K562 (cell line): ENCODE data around the gene TRMT2A. TPM values are rescaled to one million over a fixed set of nuclear protein-coding genes. Genes with fewer than 3 reads are reported as not detected.

Experiments
- BHLHE40 ChIP-seq: IDR thresholded peaks from 2 replicates; pipeline ENCODE4 v1.6.1; 2011; ENCODE audit warnings: low read length, improper control_type of control experiment
- CHD1 ChIP-seq: fragments of 200-600 bp; sonication (generic); IDR thresholded peaks from one replicate; pipeline ENCODE4 v1.6.1; 2012; ENCODE audit warnings: mild to moderate bottlenecking, moderate library complexity, low read length, inconsistent platforms
- EWSR1 ChIP-seq: fragments of 450-650 bp; IDR thresholded peaks from 2 replicates; pipeline ENCODE4 v1.6.1; 2018; ENCODE audit warnings: borderline replicate concordance, mild to moderate bottlenecking, low read depth, moderate library complexity; ENCODE audit not compliant: partially characterized antibody
- MEF2D ChIP-seq: conservative IDR thresholded peaks from 2 replicates; pipeline ENCODE4 v1.6.1; 2016; ENCODE audit warnings: low read depth, missing genetic modification characterization, missing compliant biosample characterization
- NFE2L1 ChIP-seq: fragments of 450-650 bp; IDR thresholded peaks from 2 replicates; pipeline ENCODE4 v1.6.1; 2016; ENCODE audit warnings: missing genetic modification characterization, low read depth, mild to moderate bottlenecking, missing compliant biosample characterization, moderate library complexity, borderline replicate concordance
- RHOXF2B ChIP-seq: fragments of 250-450 bp; sonication (Bioruptor Pico); conservative IDR thresholded peaks from 2 replicates; pipeline ENCODE4 v1.5.1; 2021
- TAF15 ChIP-seq: fragments of 200-400 bp; formaldehyde crosslinking; IDR thresholded peaks from 2 replicates; pipeline ENCODE4 v1.6.1; 2017; ENCODE audit warnings: mild to moderate bottlenecking, low read depth, low read length, moderate library complexity
- WHSC1 ChIP-seq: IDR thresholded peaks from one replicate; pipeline ENCODE4 v1.6.1; 2012; ENCODE audit warnings: low read length, control low read depth, inconsistent platforms
- ZBTB17 ChIP-seq: fragments of 450-650 bp; formaldehyde crosslinking; IDR thresholded peaks from 2 replicates; pipeline ENCODE4 v1.4.0; 2020; ENCODE audit warnings: mild to moderate bottlenecking
- ZNF384 ChIP-seq: IDR thresholded peaks from 2 replicates; pipeline ENCODE4 v1.6.1; 2012; ENCODE audit warnings: low read depth, low read length, improper control_type of control experiment
- ZNF766 ChIP-seq: fragments of 200-800 bp; sonication (Bioruptor generic); conservative IDR thresholded peaks from 2 replicates; pipeline ENCODE4 v1.6.1; 2016; ENCODE audit warnings: missing genetic modification characterization, missing compliant biosample characterization
- ZNF785 ChIP-seq: fragments of 250-450 bp; sonication (Bioruptor Pico); IDR thresholded peaks from 2 replicates; pipeline ENCODE4 v1.4.0; 2020; ENCODE audit warnings: mild to moderate bottlenecking
- ZNF830 ChIP-seq: fragments of 250-450 bp; sonication (Bioruptor Pico); IDR thresholded peaks from 2 replicates; pipeline ENCODE4 v1.5.0; 2021; ENCODE audit warnings: mild to moderate bottlenecking
- ZSCAN32 ChIP-seq: fragments of 450-650 bp; formaldehyde crosslinking; IDR thresholded peaks from 2 replicates; pipeline ENCODE4 v1.4.0; 2020; ENCODE audit warnings: mild to moderate bottlenecking, moderate library complexity
- polyA plus RNA-seq, 8 experiments: library from polyadenylated mRNA; depleted of rRNA in 4 of 8; stranded (reverse) in 5 of 8; unstranded in 3 of 8; fragments of >200 nt; fragmentation: Nextera tagmentation in 2 of 8; fragmentation: Illumina TruSeq in 1 of 8; extraction: Ambion mirVana in 2 of 8; extraction: Trizol in 1 of 8; gene quantifications; 2 replicates each; pipeline versions ENCODE4 v1.2.1 to v1.2.3, GENCODE V29; 2011 to 2014; ENCODE audit warnings: inconsistent platforms in 1 of 8, missing spikeins in 1 of 8
- total RNA-seq, 7 experiments: library from RNA; depleted of rRNA in 6 of 7; stranded (reverse); fragments of >200 nt in 6 of 7; fragmentation: Illumina TruSeq in 2 of 7; extraction: Trizol in 2 of 7; gene quantifications; 2 replicates each; pipeline versions ENCODE4 v1.2.1 to v1.2.3, GENCODE V29; 2011 to 2021; ENCODE audit warnings: low replicate concordance in 1 of 7
- TF ChIP-seq, protein P1 (sequence below): fragments of 200-400 bp; formaldehyde crosslinking; IDR thresholded peaks from 2 replicates; pipeline ENCODE4 v1.6.1; 2017; ENCODE audit warnings: mild to moderate bottlenecking, low read depth, low read length, moderate library complexity
- TF ChIP-seq, protein P2 (sequence below), 3 experiments: fragments of 200-800 bp in 1 of 3; fragments of 250-450 bp in 1 of 3; fragments of 450-650 bp in 1 of 3; sonication (Bioruptor Pico) in 1 of 3; sonication (Bioruptor generic) in 1 of 3; formaldehyde crosslinking in 1 of 3; IDR thresholded peaks; 2 replicates each; pipeline versions ENCODE4 v1.6.1 to v1.8.0; 2016 to 2022; ENCODE audit warnings: mild to moderate bottlenecking in 2 of 3, missing genetic modification characterization in 2 of 3, missing compliant biosample characterization in 1 of 3, moderate library complexity in 1 of 3
- TF ChIP-seq, protein P3 (sequence below): fragments of 250-450 bp; sonication (Bioruptor Pico); IDR thresholded peaks from 2 replicates; pipeline ENCODE4 v1.4.0; 2020; ENCODE audit warnings: mild to moderate bottlenecking, moderate library complexity
- TF ChIP-seq, protein P4 (sequence below): fragments of 450-650 bp; formaldehyde crosslinking; IDR thresholded peaks from 2 replicates; pipeline ENCODE4 v1.4.0; 2020; ENCODE audit warnings: mild to moderate bottlenecking, moderate library complexity

TRMT2A gene
- total and polyA plus RNA-seq, 9 of the 15 experiments (the other 6 are each of a cell fraction or from before 2014, with no cell fraction given) = 1.6 to 265 (median 140) TPM

DNA sequence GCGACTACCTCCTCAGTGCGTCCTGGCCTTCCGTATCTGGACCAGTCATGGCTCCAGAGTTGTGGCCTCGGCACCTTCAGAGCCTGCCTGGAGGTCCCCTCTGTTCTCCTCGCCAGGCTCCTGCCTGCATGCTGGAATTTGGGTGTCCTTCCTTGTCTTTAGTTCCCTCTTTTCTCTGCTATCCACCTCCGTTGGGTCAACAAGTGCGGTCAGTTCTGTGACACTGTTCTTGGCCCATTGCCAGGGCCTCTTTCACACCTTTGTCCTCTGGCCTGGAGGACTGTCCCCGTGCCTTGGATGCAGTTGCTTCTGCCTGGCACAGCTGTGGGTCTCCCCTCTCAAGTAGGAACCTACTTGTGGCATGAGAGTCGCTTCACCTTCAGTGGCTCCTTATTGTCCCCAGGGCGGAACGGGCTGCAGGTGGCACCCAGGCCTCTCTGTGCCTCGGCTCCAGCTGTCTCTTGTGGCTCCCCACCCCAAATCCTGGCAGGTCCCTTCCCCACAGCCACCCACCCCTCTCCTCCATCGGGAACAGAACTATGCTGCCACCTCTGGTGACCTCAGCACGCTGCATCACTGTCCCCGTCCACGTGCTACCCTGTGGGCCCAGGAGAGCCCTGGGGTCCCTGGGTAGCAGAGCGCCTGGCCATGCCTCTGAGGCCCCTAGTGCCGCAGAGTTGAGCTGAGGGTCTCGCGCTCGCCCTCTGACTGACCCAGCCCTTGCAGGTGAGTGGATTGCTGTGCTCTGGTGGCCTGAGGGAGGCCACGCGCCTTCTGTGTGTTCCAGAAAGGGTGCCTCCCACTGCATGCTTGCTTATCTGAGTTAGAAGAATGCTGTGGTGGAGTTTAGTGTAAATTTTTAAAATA is 32.2 kb downstream of the TRMT2A start (continued):
- TF ChIP-seq, protein P1, sequence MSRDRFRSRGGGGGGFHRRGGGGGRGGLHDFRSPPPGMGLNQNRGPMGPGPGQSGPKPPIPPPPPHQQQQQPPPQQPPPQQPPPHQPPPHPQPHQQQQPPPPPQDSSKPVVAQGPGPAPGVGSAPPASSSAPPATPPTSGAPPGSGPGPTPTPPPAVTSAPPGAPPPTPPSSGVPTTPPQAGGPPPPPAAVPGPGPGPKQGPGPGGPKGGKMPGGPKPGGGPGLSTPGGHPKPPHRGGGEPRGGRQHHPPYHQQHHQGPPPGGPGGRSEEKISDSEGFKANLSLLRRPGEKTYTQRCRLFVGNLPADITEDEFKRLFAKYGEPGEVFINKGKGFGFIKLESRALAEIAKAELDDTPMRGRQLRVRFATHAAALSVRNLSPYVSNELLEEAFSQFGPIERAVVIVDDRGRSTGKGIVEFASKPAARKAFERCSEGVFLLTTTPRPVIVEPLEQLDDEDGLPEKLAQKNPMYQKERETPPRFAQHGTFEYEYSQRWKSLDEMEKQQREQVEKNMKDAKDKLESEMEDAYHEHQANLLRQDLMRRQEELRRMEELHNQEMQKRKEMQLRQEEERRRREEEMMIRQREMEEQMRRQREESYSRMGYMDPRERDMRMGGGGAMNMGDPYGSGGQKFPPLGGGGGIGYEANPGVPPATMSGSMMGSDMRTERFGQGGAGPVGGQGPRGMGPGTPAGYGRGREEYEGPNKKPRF = no peak
- TF ChIP-seq ZNF384 (peak; percentile 38; the same call in 1 of the 2 replicates), ZNF766 (CRISPR knock-in tag) (no peak), WHSC1 (peak; percentile 94), RHOXF2B (CRISPR knock-in tag) (no peak), ZNF785 (CRISPR knock-in tag) (no peak), BHLHE40 (peak; percentile 96), ZNF830 (CRISPR knock-in tag) (0 out of 2 replicates have a peak, but pooled peaks have one; percentile 51), CHD1 (peak; percentile 9), MEF2D (peak; percentile 48; the same call in 1 of the 2 replicates), TAF15 (no peak), NFE2L1 (tag) (no peak), ZSCAN32 (CRISPR knock-in tag) (0 out of 2 replicates have a peak, but pooled peaks have one; percentile 60), ZBTB17 (CRISPR knock-in tag) (peak; percentile 71; the same call in 1 of the 2 replicates), EWSR1 (no peak)
- TF ChIP-seq, protein P2, sequence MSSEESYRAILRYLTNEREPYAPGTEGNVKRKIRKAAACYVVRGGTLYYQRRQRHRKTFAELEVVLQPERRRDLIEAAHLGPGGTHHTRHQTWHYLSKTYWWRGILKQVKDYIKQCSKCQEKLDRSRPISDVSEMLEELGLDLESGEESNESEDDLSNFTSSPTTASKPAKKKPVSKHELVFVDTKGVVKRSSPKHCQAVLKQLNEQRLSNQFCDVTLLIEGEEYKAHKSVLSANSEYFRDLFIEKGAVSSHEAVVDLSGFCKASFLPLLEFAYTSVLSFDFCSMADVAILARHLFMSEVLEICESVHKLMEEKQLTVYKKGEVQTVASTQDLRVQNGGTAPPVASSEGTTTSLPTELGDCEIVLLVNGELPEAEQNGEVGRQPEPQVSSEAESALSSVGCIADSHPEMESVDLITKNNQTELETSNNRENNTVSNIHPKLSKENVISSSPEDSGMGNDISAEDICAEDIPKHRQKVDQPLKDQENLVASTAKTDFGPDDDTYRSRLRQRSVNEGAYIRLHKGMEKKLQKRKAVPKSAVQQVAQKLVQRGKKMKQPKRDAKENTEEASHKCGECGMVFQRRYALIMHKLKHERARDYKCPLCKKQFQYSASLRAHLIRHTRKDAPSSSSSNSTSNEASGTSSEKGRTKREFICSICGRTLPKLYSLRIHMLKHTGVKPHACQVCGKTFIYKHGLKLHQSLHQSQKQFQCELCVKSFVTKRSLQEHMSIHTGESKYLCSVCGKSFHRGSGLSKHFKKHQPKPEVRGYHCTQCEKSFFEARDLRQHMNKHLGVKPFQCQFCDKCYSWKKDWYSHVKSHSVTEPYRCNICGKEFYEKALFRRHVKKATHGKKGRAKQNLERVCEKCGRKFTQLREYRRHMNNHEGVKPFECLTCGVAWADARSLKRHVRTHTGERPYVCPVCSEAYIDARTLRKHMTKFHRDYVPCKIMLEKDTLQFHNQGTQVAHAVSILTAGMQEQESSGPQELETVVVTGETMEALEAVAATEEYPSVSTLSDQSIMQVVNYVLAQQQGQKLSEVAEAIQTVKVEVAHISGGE (CRISPR knock-in tag; IDR thresholded peaks at IDR 0.05) = no peak
- TF ChIP-seq, protein P3, sequence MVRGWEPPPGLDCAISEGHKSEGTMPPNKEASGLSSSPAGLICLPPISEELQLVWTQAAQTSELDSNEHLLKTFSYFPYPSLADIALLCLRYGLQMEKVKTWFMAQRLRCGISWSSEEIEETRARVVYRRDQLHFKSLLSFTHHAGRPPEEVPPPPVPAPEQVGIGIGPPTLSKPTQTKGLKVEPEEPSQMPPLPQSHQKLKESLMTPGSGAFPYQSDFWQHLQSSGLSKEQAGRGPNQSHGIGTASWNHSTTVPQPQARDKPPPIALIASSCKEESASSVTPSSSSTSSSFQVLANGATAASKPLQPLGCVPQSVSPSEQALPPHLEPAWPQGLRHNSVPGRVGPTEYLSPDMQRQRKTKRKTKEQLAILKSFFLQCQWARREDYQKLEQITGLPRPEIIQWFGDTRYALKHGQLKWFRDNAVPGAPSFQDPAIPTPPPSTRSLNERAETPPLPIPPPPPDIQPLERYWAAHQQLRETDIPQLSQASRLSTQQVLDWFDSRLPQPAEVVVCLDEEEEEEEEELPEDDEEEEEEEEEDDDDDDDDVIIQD (CRISPR knock-in tag) = 0 out of 2 replicates have a peak, but pooled peaks have one; percentile 15
- TF ChIP-seq, protein P4, sequence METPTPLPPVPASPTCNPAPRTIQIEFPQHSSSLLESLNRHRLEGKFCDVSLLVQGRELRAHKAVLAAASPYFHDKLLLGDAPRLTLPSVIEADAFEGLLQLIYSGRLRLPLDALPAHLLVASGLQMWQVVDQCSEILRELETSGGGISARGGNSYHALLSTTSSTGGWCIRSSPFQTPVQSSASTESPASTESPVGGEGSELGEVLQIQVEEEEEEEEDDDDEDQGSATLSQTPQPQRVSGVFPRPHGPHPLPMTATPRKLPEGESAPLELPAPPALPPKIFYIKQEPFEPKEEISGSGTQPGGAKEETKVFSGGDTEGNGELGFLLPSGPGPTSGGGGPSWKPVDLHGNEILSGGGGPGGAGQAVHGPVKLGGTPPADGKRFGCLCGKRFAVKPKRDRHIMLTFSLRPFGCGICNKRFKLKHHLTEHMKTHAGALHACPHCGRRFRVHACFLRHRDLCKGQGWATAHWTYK (CRISPR knock-in tag) = peak; percentile 86
